MM.1S (cell line): Measurements from ENCODE around the gene ACACB.

Experiments
- EZH2phosphoT487 ChIP-seq: fragments of 300-600 bp; sonication (generic); IDR thresholded peaks from 2 replicates; pipeline ENCODE4 v1.6.1; 2018; ENCODE audit warnings: antibody characterized with exemption, low read length
- TF ChIP-seq, protein P1 (sequence below): fragments of 300-600 bp; sonication (generic); IDR thresholded peaks from 2 replicates; pipeline ENCODE4 v1.5.1; 2016; ENCODE audit warnings: antibody characterized with exemption, low read length, mixed read lengths

DNA sequence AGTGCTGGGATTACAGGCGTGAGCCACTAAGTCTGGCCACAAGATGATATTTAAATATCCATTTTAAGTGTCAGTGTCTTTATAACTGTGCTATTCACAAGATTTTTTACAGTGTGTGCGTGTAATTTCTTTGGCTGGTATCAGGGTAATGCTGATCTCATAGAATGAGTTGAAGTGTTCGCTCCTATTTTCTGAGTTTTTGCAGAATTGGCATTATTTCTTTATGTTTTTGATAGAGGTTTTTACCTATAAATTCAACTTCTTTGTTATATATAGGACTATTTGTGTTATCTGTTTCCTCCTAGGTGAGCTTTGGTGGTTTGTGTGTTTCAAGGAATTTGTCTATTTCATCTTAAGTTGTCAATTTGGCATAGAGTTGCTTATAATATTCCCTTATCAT, 147.1 kb downstream of the ACACB start:
- TF ChIP-seq, protein P1, sequence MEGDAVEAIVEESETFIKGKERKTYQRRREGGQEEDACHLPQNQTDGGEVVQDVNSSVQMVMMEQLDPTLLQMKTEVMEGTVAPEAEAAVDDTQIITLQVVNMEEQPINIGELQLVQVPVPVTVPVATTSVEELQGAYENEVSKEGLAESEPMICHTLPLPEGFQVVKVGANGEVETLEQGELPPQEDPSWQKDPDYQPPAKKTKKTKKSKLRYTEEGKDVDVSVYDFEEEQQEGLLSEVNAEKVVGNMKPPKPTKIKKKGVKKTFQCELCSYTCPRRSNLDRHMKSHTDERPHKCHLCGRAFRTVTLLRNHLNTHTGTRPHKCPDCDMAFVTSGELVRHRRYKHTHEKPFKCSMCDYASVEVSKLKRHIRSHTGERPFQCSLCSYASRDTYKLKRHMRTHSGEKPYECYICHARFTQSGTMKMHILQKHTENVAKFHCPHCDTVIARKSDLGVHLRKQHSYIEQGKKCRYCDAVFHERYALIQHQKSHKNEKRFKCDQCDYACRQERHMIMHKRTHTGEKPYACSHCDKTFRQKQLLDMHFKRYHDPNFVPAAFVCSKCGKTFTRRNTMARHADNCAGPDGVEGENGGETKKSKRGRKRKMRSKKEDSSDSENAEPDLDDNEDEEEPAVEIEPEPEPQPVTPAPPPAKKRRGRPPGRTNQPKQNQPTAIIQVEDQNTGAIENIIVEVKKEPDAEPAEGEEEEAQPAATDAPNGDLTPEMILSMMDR, result no peak
- no peak for TF ChIP-seq EZH2phosphoT487
